ENCODE data around the gene UBA3. TPM values are rescaled to one million over a fixed set of nuclear protein-coding genes. Genes with fewer than 3 reads are reported as not detected.

The UBA3 gene
- total RNA-seq, 4 donors from 2014 or later = 22.6 to 80.7 (median 50.8) TPM

DNA sequence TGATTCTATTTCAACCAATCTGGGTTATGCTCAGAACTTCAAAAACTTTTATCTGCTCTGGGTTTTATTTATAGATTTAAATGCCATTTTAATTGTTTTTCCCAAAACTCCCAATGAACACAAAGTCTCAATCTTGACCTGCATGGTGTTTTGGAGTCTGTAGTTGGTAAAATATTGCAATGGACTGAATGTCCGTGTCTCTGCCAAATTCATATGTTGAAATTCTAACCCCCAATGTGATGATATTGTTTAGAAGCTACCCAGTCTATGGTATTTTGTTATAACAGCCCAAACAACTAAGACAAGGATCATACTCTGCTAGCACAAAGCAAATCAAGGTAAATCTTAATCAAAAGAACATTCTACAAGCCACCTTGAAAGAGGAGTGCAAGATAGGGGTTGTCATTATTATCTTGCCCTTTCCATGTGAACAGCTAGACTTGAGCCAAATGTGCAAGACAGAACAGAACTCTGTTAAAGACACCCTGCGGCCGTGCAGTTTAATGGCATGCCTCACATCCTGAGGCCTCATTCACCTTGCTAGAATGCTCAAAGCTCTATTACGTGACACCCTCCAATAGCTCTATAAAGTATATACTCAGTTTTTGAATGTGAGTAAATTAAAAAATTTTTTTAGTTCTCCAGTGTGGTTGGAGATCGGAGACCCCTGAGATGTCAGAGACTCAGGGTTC is 74.2 kb downstream of the UBA3 start:
- 84 to 89% methylated on average over 5 of the region's 5 CpGs for WGBS, 2 donors
- Histone ChIP-seq H3K4me3 (no peak overlapping the region), H3K27ac (no peak overlapping the region), H3K9me3 (no peaks in the 10 kb centered on the region), H3K36me3 (peaks cover 0 to 78% (median 0%) of the 10 kb centered on the region in 3 donors), H3K27me3 (no peaks in the 10 kb centered on the region), H3K4me1 (peaks cover 0 to 15% (median 0%) of the 10 kb centered on the region in 4 donors)
- DNase-seq (ENCODE audit: low spot score in 2 of 2) = no peak
- TF ChIP-seq POLR2A (IDR thresholded peaks at IDR 0.05) (no peak), EP300 (IDR thresholded peaks at IDR 0.05) (no peak)
- TF ChIP-seq, protein P1, sequence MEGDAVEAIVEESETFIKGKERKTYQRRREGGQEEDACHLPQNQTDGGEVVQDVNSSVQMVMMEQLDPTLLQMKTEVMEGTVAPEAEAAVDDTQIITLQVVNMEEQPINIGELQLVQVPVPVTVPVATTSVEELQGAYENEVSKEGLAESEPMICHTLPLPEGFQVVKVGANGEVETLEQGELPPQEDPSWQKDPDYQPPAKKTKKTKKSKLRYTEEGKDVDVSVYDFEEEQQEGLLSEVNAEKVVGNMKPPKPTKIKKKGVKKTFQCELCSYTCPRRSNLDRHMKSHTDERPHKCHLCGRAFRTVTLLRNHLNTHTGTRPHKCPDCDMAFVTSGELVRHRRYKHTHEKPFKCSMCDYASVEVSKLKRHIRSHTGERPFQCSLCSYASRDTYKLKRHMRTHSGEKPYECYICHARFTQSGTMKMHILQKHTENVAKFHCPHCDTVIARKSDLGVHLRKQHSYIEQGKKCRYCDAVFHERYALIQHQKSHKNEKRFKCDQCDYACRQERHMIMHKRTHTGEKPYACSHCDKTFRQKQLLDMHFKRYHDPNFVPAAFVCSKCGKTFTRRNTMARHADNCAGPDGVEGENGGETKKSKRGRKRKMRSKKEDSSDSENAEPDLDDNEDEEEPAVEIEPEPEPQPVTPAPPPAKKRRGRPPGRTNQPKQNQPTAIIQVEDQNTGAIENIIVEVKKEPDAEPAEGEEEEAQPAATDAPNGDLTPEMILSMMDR (IDR thresholded peaks at IDR 0.05) = no peak

DNA sequence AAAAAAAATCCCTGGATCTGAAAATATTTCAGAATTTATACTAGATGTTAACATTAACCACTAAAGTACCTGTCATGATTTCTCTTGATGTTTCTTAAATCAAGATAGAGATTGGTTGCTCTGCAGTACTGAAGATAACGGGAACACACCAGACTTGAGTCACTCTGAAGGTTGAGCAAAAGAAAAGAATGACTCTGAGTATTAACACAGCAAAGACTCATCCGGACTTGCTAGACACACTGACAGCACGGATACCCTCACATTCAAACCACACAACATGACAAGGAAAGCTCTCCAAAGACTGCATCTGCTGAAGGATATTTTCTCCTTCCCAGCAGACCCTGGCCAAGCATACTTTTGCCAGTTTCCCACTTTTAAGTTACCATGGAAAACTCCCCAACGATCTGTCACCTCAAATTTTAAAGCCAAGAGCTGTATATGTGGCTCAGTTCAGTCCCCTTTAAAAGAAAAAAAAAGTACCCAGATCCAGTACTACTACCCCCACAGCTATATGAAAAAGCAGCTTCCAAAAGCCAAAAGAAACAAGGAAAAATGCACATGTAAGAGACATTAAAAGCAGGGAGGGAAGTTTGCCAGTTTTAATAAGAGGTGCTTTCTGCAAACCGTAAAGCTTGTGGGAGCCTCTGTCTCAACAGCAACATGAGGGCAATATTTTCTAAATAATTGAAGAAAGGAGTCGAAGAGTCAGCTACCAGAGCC is 74.9 kb downstream of the UBA3 start:
- peaks cover 0 to 15% (median 0%) of the 10 kb centered on the region in 4 donors for H3K4me1 ChIP-seq
- H3K9me3 ChIP-seq = no peaks in the 10 kb centered on the region
- no peak for TF ChIP-seq EP300 (IDR thresholded peaks at IDR 0.05)
- no peak for TF ChIP-seq POLR2A (IDR thresholded peaks at IDR 0.05)
- TF ChIP-seq, protein P1 (IDR thresholded peaks at IDR 0.05) = no peak
- H3K36me3 ChIP-seq = peaks cover 0 to 81% (median 0%) of the 10 kb centered on the region in 3 donors
- 56 to 65% methylated on average over 6 of the region's 6 CpGs for WGBS, 2 donors
- no peaks in the 10 kb centered on the region for H3K27me3 ChIP-seq
- no peak overlapping the region for H3K27ac ChIP-seq
- H3K4me3 ChIP-seq = no peak overlapping the region
- DNase-seq (ENCODE audit: low spot score in 2 of 2) = no peak

Small RNAs within 50 kb of the gene (small RNA-seq; reads per million reads assigned to genes)
- gene MIR3136 = not detected

Other genes starting within 250 kb of the UBA3 start
- gene TAFA4, start 147.8 kb downstream of the UBA3 start, total RNA-seq = not detected
- gene EOGT, start 66.7 kb downstream of the UBA3 start, total RNA-seq = 10 to 100 TPM; 27.2 to 55.9 (median 37.1) TPM
- 10 to 100 TPM; 24.7 to 33.5 (median 33.0) TPM for gene TMF1, start 28.0 kb downstream of the UBA3 start, total RNA-seq
- gene ARL6IP5, start 4.6 kb upstream of the UBA3 start, total RNA-seq = 100 to 1,000 TPM; 113 to 153 (median 133) TPM
- gene LMOD3, start 42.2 kb upstream of the UBA3 start, total RNA-seq = not detected